Upper lobe of right lung (tissue), 1 donor: ENCODE measurements around the gene PRRC2A. TPM values are rescaled to one million over a fixed set of nuclear protein-coding genes. Genes with fewer than 3 reads are reported as not detected.

Source experiments
- ATAC-seq: fragments of 200-7000 bp; cut with Tn5 transposase; one replicate; pipeline ENCODE4 v1.9.1; 2020; ENCODE audit warnings: mild to moderate bottlenecking, moderate library complexity
- DNase-seq: peaks from one replicate; pipeline ENCODE4 v3.0.0-alpha.2; 2020
- H3K27ac ChIP-seq: fragments of 200-600 bp; one replicate; pipeline ENCODE4 v1.8.0; 2022
- H3K27me3 ChIP-seq: fragments of 200-600 bp; one replicate; pipeline ENCODE4 v1.8.0; 2022; ENCODE audit warnings: mild to moderate bottlenecking
- H3K36me3 ChIP-seq: fragments of 200-600 bp; one replicate; pipeline ENCODE4 v1.8.0; 2022
- H3K4me1 ChIP-seq: fragments of 200-600 bp; one replicate; pipeline ENCODE4 v1.8.0; 2022
- H3K4me3 ChIP-seq: fragments of 200-600 bp; one replicate; pipeline ENCODE4 v1.8.0; 2022; ENCODE audit warnings: mild to moderate bottlenecking
- H3K9me3 ChIP-seq: fragments of 200-600 bp; one replicate; pipeline ENCODE4 v1.8.0; 2022
- CTCF ChIP-seq: fragments of 200-600 bp; IDR thresholded peaks from one replicate; pipeline ENCODE4 v1.8.0; 2022; ENCODE audit warnings: antibody characterized with exemption
- intact Hi-C: fragments of 100-400 bp; cut with DNase I; formaldehyde crosslinking; loops from one replicate; pipeline ENCODE4 v1.11.0; 2022
- total RNA-seq: library from RNA; stranded (reverse); fragmentation: NEBNext Ultra II Directional; extraction: Animal tissue kit (Norgen Biotek cat#: 25700); gene quantifications from one replicate; pipeline ENCODE4 v1.2.1, GENCODE V29; 2021
- donor health status: DM: no; HTN: yes; CAD: no; lungs with severe emphysema.

The PRRC2A gene
- total RNA-seq, 1 donor from 2014 or later, result 138 TPM

DNA sequence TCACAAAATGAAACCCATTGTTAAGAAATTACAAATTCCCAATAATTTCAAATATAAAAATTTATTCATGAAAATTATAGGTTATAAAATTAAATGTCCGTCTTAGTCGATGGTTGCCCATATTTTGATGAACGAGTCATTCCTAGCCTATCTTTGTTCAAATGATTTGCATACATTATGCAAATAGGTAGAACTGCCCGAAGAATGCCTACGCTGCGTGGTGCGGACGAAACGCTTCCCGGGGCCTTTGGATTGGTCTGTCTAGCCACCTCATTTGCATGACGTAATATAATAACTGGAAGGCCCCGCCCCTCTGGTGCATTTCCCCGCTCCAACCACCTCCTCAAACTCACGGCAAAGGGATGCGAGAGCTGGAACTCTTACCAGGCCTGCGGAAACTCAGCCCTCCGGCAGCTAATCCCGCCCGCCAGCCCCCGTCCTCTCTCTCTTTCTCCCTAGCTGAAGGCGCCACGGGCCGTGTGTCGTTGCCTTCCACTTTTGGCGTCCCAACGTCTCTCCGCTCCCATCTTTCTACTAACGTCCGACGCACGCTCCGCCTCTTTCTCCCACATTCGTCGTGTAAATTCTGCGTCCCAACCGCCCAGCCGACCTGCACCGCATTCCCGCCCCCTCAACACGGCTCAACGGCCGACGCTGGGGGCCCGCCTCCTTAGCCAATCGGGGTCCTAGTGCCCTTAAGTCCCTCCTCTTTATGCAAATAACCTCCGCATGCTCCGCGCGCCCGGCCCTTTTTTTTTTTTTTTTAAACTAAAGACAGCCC is 520 bp upstream of the PRRC2A start:
- H3K36me3 ChIP-seq, result peaks cover 18% of the 10 kb centered on the region
- H3K4me1 ChIP-seq, result peaks cover 21% of the 10 kb centered on the region
- no peaks in the 10 kb centered on the region for H3K9me3 ChIP-seq
- peak; percentile 93 for ATAC-seq
- intact Hi-C loops, result no loop called here
- no peak for TF ChIP-seq CTCF
- peak overlapping the region; percentile 76 for H3K4me3 ChIP-seq
- H3K27ac ChIP-seq, result peak overlapping the region; percentile 97
- no peaks in the 10 kb centered on the region for H3K27me3 ChIP-seq
- DNase-seq, result peak; percentile 99

DNA sequence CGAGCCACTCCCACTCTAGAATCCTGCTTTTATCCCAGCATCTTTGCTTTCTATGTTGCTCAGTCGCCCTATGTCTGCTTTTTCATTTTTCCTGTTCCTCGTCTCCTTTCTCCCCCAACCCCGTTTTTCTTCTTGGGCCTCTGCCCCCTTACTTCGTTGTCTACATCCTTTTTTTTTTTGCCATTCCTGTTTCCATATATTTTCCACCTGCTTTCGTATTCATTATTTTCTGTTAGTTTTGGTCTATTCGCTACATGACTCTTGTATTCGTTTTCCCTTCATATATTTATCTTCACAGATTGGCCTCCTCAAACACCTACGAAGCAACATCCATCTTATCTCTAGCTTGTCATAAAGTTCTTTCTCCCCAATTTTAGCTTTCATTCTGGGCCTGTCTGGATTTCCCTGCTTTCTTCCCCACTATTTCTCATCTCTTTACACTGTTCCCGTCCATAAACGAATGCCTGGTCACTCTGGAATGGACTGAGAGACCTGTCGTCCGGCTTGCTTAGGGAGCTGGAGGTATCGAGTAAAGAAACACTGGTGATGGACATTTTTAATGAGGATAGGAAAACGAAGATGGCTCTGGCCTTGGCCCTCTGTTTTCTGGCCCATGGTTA is 915 bp downstream of the PRRC2A start:
- Histone ChIP-seq H3K27ac (peak overlapping the region; percentile 97), H3K36me3 (peaks cover 32% of the 10 kb centered on the region), H3K4me1 (peaks cover 21% of the 10 kb centered on the region), H3K9me3 (no peaks in the 10 kb centered on the region), H3K27me3 (no peaks in the 10 kb centered on the region), H3K4me3 (peak overlapping the region; percentile 76)
- intact Hi-C loops, result no loop called here
- ATAC-seq (no peak), DNase-seq (no peak)
- no peak for TF ChIP-seq CTCF

- no peaks in the 10 kb centered on the region for H3K9me3 ChIP-seq
- H3K4me3 ChIP-seq, result peak overlapping the region; percentile 76
- DNase-seq (no peak), ATAC-seq (no peak)
- intact Hi-C loops, result no loop called here
- peaks cover 21% of the 10 kb centered on the region for H3K4me1 ChIP-seq
- peaks cover 38% of the 10 kb centered on the region for H3K36me3 ChIP-seq
- no peaks in the 10 kb centered on the region for H3K27me3 ChIP-seq
- no peak for TF ChIP-seq CTCF
- H3K27ac ChIP-seq, result peak overlapping the region; percentile 97
These were observed 1.5 kb downstream of the PRRC2A start for GRCh38 chr6:31621991-31622390.

- no peak overlapping the region for H3K27ac ChIP-seq
- no peak for TF ChIP-seq CTCF
- intact Hi-C loops, result no loop called here
- H3K27me3 ChIP-seq, result no peaks in the 10 kb centered on the region
- peaks cover 45% of the 10 kb centered on the region for H3K36me3 ChIP-seq
- peaks cover 21% of the 10 kb centered on the region for H3K4me1 ChIP-seq
- H3K9me3 ChIP-seq, result no peaks in the 10 kb centered on the region
- ATAC-seq (no peak), DNase-seq (peak; percentile 73)
- H3K4me3 ChIP-seq, result no peak overlapping the region
These were observed 2.2 kb downstream of the PRRC2A start for GRCh38 chr6:31622684-31623091.

- Histone ChIP-seq H3K4me3 (no peak overlapping the region), H3K9me3 (no peaks in the 10 kb centered on the region), H3K36me3 (peaks cover 59% of the 10 kb centered on the region), H3K27ac (no peak overlapping the region), H3K4me1 (peaks cover 21% of the 10 kb centered on the region), H3K27me3 (no peaks in the 10 kb centered on the region)
- no peak for DNase-seq
- TF ChIP-seq CTCF, result no peak
- intact Hi-C loops, result no loop called here
- no peak for ATAC-seq
These were observed 3.6 kb downstream of the PRRC2A start for GRCh38 chr6:31624070-31624469.
